GM12865 (cell line): ENCODE data around the gene CLDN20.

Source experiments
- DNase-seq: peaks from one replicate; pipeline ENCODE4 v3.0.0; 2010; ENCODE audit warnings: low read depth
- H3K4me3 ChIP-seq: 2 replicates; pipeline ENCODE4 v1.5.1; 2011; ENCODE audit warnings: mild to moderate bottlenecking, low read depth, low read length, control low read depth
- CTCF ChIP-seq: IDR thresholded peaks from 2 replicates; pipeline ENCODE4 v1.5.1; 2011; ENCODE audit warnings: low read length, control low read depth, low read depth, inconsistent platforms; ENCODE audit not compliant: insufficient read depth; ENCODE audit errors: missing control alignments

Gene CLDN20

GRCh38 chr6:155260686-155261085 is 3.1 kb upstream of the CLDN20 start:
- peak; percentile 48 for DNase-seq
- TF ChIP-seq CTCF = no peak
- H3K4me3 ChIP-seq = no peak overlapping the region

- no peak for TF ChIP-seq CTCF
- DNase-seq = peak; percentile 37
- no peak overlapping the region for H3K4me3 ChIP-seq
These were observed 2.5 kb upstream of the CLDN20 start for GRCh38 chr6:155261111-155261900.

GRCh38 chr6:155262655-155263054 is 1.2 kb upstream of the CLDN20 start:
- TF ChIP-seq CTCF = no peak

GRCh38 chr6:155264693-155265320 is 994 bp downstream of the CLDN20 start:
- H3K4me3 ChIP-seq = no peak overlapping the region
- DNase-seq = no peak
- TF ChIP-seq CTCF = no peak

More at GRCh38 chr6:155262655-155263054, 1.2 kb upstream of the CLDN20 start:
- H3K4me3 ChIP-seq = no peak overlapping the region
- DNase-seq = no peak

GRCh38 chr6:155265843-155266535 is 2.2 kb downstream of the CLDN20 start:
- H3K4me3 ChIP-seq = no peak overlapping the region
- no peak for TF ChIP-seq CTCF
- DNase-seq = no peak

- TF ChIP-seq CTCF = no peak
- no peak overlapping the region for H3K4me3 ChIP-seq
- no peak for DNase-seq
These were observed 3.6 kb downstream of the CLDN20 start for GRCh38 chr6:155267411-155267810.
